Loucy (cell line): ENCODE measurements around the gene PTPN3.

Experiments
- H2AFZ ChIP-seq: fragments of 200-600 bp; sonication (generic); 2 replicates; pipeline ENCODE4 v1.6.0; 2016; ENCODE audit warnings: antibody characterized with exemption, mild to moderate bottlenecking, low read length, moderate library complexity
- H3F3A ChIP-seq: fragments of 200-600 bp; 2 replicates; pipeline ENCODE4 v1.6.0; 2016; ENCODE audit warnings: antibody characterized with exemption, low read depth, mild to moderate bottlenecking
- H3K27me3 ChIP-seq: fragments of 200-600 bp; sonication (generic); 2 replicates; pipeline ENCODE4 v1.6.1; 2014; ENCODE audit warnings: low read length, mild to moderate bottlenecking; ENCODE audit not compliant: insufficient read depth, poor library complexity, severe bottlenecking
- H3K36me3 ChIP-seq: fragments of 200-600 bp; sonication (generic); 2 replicates; pipeline ENCODE4 v1.6.1; 2016; ENCODE audit warnings: low read length; ENCODE audit not compliant: insufficient read depth
- H3K4me1 ChIP-seq: fragments of 200-600 bp; sonication (generic); 2 replicates; pipeline ENCODE4 v1.5.1; 2014; ENCODE audit warnings: low read length, mild to moderate bottlenecking; ENCODE audit not compliant: insufficient read depth, poor library complexity, severe bottlenecking
- H3K4me2 ChIP-seq: fragments of 200-600 bp; sonication (generic); 2 replicates; pipeline ENCODE4 v1.6.0; 2014; ENCODE audit warnings: antibody characterized with exemption, low read length, low read depth, mild to moderate bottlenecking; ENCODE audit not compliant: poor library complexity, severe bottlenecking
- H3K4me3 ChIP-seq: fragments of 200-600 bp; sonication (generic); 2 replicates; pipeline ENCODE4 v1.5.1; 2014; ENCODE audit warnings: low read length, mild to moderate bottlenecking, mixed read lengths; ENCODE audit not compliant: poor library complexity, severe bottlenecking
- H3K79me2 ChIP-seq: fragments of 200-600 bp; sonication (generic); 2 replicates; pipeline ENCODE4 v1.6.1; 2014; ENCODE audit warnings: low read length; ENCODE audit not compliant: insufficient read depth
- H3K9ac ChIP-seq: fragments of 200-600 bp; sonication (generic); 2 replicates; pipeline ENCODE4 v1.6.0; 2014; ENCODE audit warnings: mild to moderate bottlenecking, low read depth, low read length, moderate library complexity; ENCODE audit not compliant: poor library complexity, severe bottlenecking
- H3K9me2 ChIP-seq: fragments of 200-600 bp; sonication (generic); replicated peaks from 2 replicates; pipeline ENCODE4 v1.6.1; 2016; ENCODE audit warnings: low read depth, low read length, mixed read lengths
- H3K9me3 ChIP-seq: fragments of 200-600 bp; sonication (generic); 2 replicates; pipeline ENCODE4 v1.6.1; 2014; ENCODE audit warnings: mild to moderate bottlenecking, antibody characterized with exemption, low read length, low read depth; ENCODE audit not compliant: insufficient read depth
- H4K20me1 ChIP-seq: fragments of 200-600 bp; sonication (generic); 2 replicates; pipeline ENCODE4 v1.6.0; 2014; ENCODE audit warnings: antibody characterized with exemption, low read length, mild to moderate bottlenecking; ENCODE audit not compliant: insufficient read depth, poor library complexity, severe bottlenecking
- EZH2phosphoT487 ChIP-seq: fragments of 200-600 bp; IDR thresholded peaks from 2 replicates; pipeline ENCODE4 v1.6.1; 2018; ENCODE audit warnings: antibody characterized with exemption, mild to moderate bottlenecking, moderate library complexity, borderline replicate concordance
- TF ChIP-seq, protein P1 (sequence below): fragments of 200-600 bp; sonication (generic); conservative IDR thresholded peaks from 2 replicates; pipeline ENCODE4 v1.5.1; 2014; ENCODE audit warnings: mild to moderate bottlenecking, antibody characterized with exemption, low read length

The PTPN3 gene

DNA sequence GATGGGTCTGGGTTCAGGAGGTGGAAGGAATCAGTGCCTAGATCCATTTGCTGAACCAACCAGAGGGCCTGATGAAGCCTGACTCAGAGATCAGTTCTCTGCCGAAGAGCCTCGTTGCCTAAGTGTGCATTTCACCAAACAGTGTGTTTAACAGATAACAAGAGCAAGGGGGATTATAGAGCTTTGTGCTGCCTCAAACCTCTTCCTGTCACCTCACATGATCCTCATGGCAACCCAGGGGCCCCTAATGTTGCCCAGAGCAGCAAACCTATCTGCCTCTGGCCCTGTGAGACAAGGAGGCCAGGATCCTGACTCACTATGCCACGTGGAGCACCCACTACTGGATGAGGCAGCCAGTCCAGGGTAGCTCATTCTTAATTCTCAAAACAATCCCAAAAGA lies 110.9 kb downstream of the PTPN3 start:
- peak overlapping the region; percentile 38; the same call in 1 of the 2 replicates for H2AFZ ChIP-seq
- H4K20me1 ChIP-seq: no peaks in the 10 kb centered on the region
- no peaks in the 10 kb centered on the region for H3F3A ChIP-seq
- H3K27me3 ChIP-seq: no peaks in the 10 kb centered on the region
- no peak overlapping the region for H3K9ac ChIP-seq
- no peaks in the 10 kb centered on the region for H3K9me2 ChIP-seq
- no peaks in the 10 kb centered on the region for H3K79me2 ChIP-seq
- H3K4me2 ChIP-seq: no peak overlapping the region
- H3K9me3 ChIP-seq: no peaks in the 10 kb centered on the region
- H3K4me1 ChIP-seq: no peaks in the 10 kb centered on the region
- TF ChIP-seq, protein P1, sequence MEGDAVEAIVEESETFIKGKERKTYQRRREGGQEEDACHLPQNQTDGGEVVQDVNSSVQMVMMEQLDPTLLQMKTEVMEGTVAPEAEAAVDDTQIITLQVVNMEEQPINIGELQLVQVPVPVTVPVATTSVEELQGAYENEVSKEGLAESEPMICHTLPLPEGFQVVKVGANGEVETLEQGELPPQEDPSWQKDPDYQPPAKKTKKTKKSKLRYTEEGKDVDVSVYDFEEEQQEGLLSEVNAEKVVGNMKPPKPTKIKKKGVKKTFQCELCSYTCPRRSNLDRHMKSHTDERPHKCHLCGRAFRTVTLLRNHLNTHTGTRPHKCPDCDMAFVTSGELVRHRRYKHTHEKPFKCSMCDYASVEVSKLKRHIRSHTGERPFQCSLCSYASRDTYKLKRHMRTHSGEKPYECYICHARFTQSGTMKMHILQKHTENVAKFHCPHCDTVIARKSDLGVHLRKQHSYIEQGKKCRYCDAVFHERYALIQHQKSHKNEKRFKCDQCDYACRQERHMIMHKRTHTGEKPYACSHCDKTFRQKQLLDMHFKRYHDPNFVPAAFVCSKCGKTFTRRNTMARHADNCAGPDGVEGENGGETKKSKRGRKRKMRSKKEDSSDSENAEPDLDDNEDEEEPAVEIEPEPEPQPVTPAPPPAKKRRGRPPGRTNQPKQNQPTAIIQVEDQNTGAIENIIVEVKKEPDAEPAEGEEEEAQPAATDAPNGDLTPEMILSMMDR: no peak
- TF ChIP-seq EZH2phosphoT487: no peak
- no peak overlapping the region for H3K4me3 ChIP-seq
- no peaks in the 10 kb centered on the region for H3K36me3 ChIP-seq

DNA sequence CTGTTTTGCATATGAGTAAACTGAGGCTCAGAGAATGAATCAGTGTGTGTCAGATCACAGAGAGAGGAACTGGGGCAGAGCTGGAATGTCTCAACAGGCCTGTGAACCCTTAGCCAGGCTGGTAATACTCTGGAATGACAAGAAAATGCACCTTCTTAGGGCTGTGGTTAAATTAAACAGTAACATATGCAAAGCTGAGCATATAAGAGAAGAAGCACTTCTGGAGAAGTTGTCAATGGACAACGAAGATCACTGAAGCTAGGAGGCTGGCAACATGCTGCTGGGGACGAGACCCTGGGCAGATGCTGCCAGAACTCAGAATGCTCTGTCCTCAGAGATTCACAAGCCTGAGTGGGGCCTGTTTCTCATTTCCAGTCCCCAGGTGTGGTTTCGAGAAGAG lies 112.6 kb downstream of the PTPN3 start:
- H3K9ac ChIP-seq: no peak overlapping the region
- H3K79me2 ChIP-seq: no peaks in the 10 kb centered on the region
- no peak overlapping the region for H3K4me2 ChIP-seq
- no peaks in the 10 kb centered on the region for H3K27me3 ChIP-seq
- no peaks in the 10 kb centered on the region for H4K20me1 ChIP-seq
- H3K4me1 ChIP-seq: no peaks in the 10 kb centered on the region
- H3K9me2 ChIP-seq: no peaks in the 10 kb centered on the region
- no peaks in the 10 kb centered on the region for H3K9me3 ChIP-seq
- H3F3A ChIP-seq: no peaks in the 10 kb centered on the region
- no peaks in the 10 kb centered on the region for H3K36me3 ChIP-seq
- TF ChIP-seq EZH2phosphoT487: no peak
- TF ChIP-seq, protein P1: no peak
- no peak overlapping the region for H3K4me3 ChIP-seq
- no peak overlapping the region for H2AFZ ChIP-seq

DNA sequence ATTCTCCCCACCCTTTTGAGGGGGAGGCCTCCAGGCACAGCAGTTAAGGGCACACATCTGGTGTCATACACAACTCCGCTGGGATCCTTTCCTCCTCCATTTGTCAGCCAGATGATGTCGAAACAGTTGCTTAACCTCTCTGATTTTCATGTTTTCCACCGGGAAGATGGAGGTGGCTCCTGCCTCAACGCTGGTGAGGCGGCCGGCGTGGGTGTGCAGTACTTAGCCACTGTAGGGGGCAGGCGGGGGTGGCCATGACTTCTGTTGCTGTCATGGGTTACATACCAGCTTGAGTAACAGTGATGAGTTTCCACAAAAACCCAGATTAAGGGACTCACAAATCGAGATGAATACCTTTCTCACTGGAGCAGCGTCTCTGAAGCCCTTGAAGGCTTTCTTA lies 114.2 kb downstream of the PTPN3 start:
- H3K4me3 ChIP-seq: no peak overlapping the region
- no peaks in the 10 kb centered on the region for H3K27me3 ChIP-seq
- no peak overlapping the region for H3K4me2 ChIP-seq
- H3K79me2 ChIP-seq: no peaks in the 10 kb centered on the region
- H3K9me2 ChIP-seq: no peaks in the 10 kb centered on the region
- H4K20me1 ChIP-seq: no peaks in the 10 kb centered on the region
- no peaks in the 10 kb centered on the region for H3K36me3 ChIP-seq
- H3K4me1 ChIP-seq: no peaks in the 10 kb centered on the region
- no peak for TF ChIP-seq EZH2phosphoT487
- TF ChIP-seq, protein P1: no peak
- no peak overlapping the region for H3K9ac ChIP-seq
- H2AFZ ChIP-seq: no peak overlapping the region
- no peaks in the 10 kb centered on the region for H3K9me3 ChIP-seq
- no peaks in the 10 kb centered on the region for H3F3A ChIP-seq
